GM12872 (cell line): Measurements from ENCODE around the gene SPAG6.

Experiments
- CTCF ChIP-seq: IDR thresholded peaks from 3 replicates; pipeline ENCODE4 v1.5.1; 2011; ENCODE audit warnings: low read depth, mild to moderate bottlenecking, low read length, moderate library complexity; ENCODE audit not compliant: insufficient read depth

The SPAG6 gene

GRCh38 chr10:22319980-22320558, 25.2 kb upstream of the SPAG6 start:
- TF ChIP-seq CTCF: no peak

GRCh38 chr10:22320591-22321155, 24.6 kb upstream of the SPAG6 start, which contains the start of gene BMI1:
Gene BMI1 (plus strand): TSS chr10:22321099. CDS start chr10:22326450, 5,351 bp downstream.
- no peak for TF ChIP-seq CTCF

DNA sequence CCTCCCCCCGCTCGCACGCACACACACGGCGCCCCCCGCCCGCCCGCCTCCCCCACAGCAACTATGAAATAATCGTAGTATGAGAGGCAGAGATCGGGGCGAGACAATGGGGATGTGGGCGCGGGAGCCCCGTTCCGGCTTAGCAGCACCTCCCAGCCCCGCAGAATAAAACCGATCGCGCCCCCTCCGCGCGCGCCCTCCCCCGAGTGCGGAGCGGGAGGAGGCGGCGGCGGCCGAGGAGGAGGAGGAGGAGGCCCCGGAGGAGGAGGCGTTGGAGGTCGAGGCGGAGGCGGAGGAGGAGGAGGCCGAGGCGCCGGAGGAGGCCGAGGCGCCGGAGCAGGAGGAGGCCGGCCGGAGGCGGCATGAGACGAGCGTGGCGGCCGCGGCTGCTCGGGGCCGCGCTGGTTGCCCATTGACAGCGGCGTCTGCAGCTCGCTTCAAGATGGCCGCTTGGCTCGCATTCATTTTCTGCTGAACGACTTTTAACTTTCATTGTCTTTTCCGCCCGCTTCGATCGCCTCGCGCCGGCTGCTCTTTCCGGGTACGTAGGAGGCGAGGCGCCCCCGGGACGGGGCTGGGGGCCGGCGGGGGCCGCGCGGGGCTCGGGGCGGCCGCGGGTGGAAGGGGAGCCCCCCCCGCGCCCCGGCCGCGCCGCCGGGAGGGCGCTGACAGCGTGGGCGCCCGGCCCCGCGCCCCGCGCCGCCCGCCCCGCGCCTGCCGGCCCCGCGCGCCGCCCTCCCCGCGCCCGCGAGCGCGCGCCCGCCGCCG, 24.0 kb upstream of the SPAG6 start:
- no peak for TF ChIP-seq CTCF

DNA sequence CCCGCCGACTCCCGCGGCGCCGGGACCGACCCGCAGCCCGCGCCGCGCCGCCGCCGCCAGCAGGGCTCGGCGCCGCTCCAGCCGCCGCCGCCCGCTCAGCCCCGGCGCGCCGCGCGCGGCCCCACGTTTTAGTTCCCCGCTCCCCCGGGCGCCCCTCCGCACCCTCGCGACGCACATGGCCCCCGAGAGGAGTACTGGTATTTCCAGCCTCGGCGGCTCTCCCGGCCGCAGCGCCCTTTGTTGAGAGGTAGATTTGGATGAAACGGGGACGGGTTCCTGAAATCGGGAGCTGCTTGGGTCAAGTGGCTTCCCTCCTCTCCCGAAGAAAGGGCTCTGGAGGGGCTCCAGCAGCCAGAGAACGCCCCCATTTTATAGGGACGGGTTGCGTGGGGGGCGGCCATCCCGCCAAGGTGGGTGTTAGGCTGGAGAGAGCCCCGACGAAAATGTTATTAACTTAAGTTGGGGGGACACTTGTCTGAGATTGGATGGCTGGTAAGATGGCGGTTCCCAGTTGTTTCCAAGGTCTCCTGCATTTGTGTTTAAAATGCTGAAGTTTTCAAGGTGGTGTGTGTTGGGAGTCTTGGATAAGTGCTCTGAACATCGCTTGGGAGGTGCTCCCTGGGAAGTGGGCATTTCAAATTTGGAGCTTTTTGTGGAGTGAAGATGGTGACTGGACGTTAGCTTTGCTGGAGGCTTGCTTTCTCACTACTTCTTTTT, 23.2 kb upstream of the SPAG6 start:
- TF ChIP-seq CTCF: no peak

DNA sequence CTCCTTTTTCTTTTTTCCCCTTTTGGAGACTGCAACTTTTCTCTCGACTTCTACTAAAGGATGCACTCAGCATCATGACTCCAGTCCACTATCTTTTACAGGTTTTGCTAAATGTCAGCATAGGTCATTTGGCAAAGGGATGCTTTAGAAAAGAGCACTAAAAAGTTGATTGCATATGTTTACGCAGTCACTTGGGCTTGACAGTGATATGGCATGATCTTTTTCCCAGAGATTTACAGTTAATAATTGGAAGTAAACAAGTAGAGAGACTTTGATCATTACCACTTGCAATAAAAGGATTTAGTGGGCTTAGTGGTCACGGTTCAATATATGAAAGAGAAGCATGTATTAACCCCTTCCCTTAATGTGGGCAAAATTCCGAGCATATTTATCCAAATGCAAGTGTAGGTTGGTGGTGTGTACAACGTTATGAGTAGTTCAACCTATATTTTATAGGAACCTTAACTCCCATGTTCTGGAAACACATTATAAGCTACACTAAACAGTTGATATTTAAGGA, 22.6 kb upstream of the SPAG6 start:
- no peak for TF ChIP-seq CTCF

DNA sequence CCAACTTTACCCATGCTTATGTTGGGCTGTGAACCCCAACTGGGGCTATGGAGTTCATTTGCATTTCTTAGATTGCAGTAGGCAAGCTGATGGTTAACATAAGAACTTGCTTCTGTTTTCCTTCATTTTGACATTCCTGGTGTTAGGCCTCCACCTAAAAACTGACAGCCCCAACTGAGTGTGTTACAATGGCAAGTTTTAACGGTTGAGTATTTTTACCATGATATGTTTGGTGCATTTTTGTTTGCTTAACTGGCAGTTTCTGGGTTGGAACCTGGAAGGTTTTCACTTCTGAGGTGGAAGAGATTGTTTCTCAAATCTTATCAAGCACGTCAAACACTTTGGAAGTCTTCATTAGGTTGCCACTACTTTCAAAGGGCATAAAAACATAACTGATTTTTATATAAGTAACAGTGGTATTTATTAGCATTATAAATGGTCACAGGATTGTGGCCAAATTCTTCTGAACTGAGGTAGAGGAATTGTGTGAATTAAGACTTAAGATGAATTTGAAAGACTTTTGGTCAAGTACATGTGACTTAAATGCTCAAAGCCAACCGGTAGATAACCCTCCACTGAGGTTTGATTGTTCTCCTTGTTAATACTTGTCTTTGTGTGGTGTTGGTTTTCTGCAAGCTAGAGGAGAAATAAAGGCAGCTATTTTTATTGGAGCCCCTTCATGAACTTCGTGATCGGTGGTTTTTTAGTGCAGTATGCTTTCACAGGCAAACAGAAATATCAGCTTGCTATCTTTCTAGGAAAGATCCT, 21.6 kb upstream of the SPAG6 start:
- TF ChIP-seq CTCF: no peak
